Transverse colon (tissue), 4 donors: ENCODE measurements around the gene KNDC1. TPM values are rescaled to one million over a fixed set of nuclear protein-coding genes. Genes with fewer than 3 reads are reported as not detected.

Experiments
- DNase-seq: peaks from one replicate; pipeline ENCODE4 v3.0.0-alpha.2; 2019
- H3K27ac ChIP-seq, 4 donors: fragments of 200-600 bp; sonication (generic); 2 replicates each; pipeline ENCODE4 v1.5.1; 2016 to 2018; ENCODE audit warnings: inconsistent platforms in 4 of 4
- H3K27me3 ChIP-seq: fragments of 200-600 bp; sonication (generic); 2 replicates; pipeline ENCODE4 v1.5.1; 2017; ENCODE audit warnings: inconsistent platforms
- H3K36me3 ChIP-seq, 4 donors: fragments of 200-600 bp; sonication (generic); 2 replicates each; pipeline ENCODE4 v1.5.1; 2017 to 2019; ENCODE audit warnings: inconsistent platforms in 4 of 4
- H3K4me1 ChIP-seq, 4 donors: fragments of 200-600 bp; sonication (generic); 2 replicates each; pipeline ENCODE4 v1.5.1; 2017 to 2020; ENCODE audit warnings: inconsistent platforms in 4 of 4
- H3K4me3 ChIP-seq, 4 donors: fragments of 200-600 bp; sonication (generic); 1 replicate in 1 of 4; 2 replicates in 3 of 4; pipeline versions ENCODE4 v1.5.1 to v1.6.1; 2017 to 2019; ENCODE audit warnings: inconsistent platforms in 4 of 4
- H3K9me3 ChIP-seq, 2 donors: fragments of 200-600 bp; sonication (generic); 2 replicates each; pipeline ENCODE4 v1.5.1; 2017 to 2019; ENCODE audit warnings: inconsistent platforms in 2 of 2
- EP300 ChIP-seq: sonication (generic); formaldehyde crosslinking; IDR thresholded peaks from one replicate; pipeline ENCODE4 v1.6.1; 2017; ENCODE audit warnings: antibody characterized with exemption, low read depth
- POLR2A ChIP-seq: fragments of 450-650 bp; IDR thresholded peaks from one replicate; pipeline ENCODE4 v1.6.1; 2016; ENCODE audit warnings: antibody characterized with exemption, mild to moderate bottlenecking, moderate library complexity
- POLR2AphosphoS5 ChIP-seq, 3 donors: sonication (generic); formaldehyde crosslinking; IDR thresholded peaks; one replicate each; pipeline ENCODE4 v1.6.1; 2016; ENCODE audit warnings: antibody characterized with exemption in 3 of 3
- WGBS, 2 donors: methylation state at CpG; one replicate each; pipeline ENCODE4 v1.1.5; 2018; ENCODE audit warnings: low coverage in 1 of 2; 5-methylcytosine and 5-hydroxymethylcytosine counted together
- in situ Hi-C, 4 donors: fragments of 200-750 bp; cut with MboI; loops; one replicate each; pipeline versions ENCODE4 v1.15.0 to v1.15.1; 2017; ENCODE audit warnings: low sequenced_read_pairs in 3 of 4, low pct_ligation_motif_present in 1 of 4, low pct_unique_long_range_greater_than_20kb in 1 of 4
- intact Hi-C: fragments of 100-400 bp; cut with DNase I; formaldehyde crosslinking; loops from one replicate; pipeline ENCODE4 v1.15.1; 2023; ENCODE audit warnings: low total_unique reads
- total RNA-seq, 4 donors: library from RNA; depleted of rRNA; stranded (reverse); fragments of >200 nt; gene quantifications; one replicate each; pipeline ENCODE4 v1.1.0, GENCODE V29; 2016
- TF ChIP-seq, protein P1 (sequence below), 5 experiments: fragments of 200-600 bp in 3 of 5; fragments of 450-650 bp in 2 of 5; sonication (generic) in 3 of 5; IDR thresholded peaks; 1 replicate in 2 of 5; 2 replicates in 3 of 5; pipeline ENCODE4 v1.5.1; 2016 to 2017; ENCODE audit warnings: antibody characterized with exemption in 5 of 5, inconsistent platforms in 3 of 5, mild to moderate bottlenecking in 2 of 5, moderate library complexity in 1 of 5

The KNDC1 gene
- total RNA-seq, 4 donors from 2014 or later: 0.14 to 1.2 TPM; not detected in 2

DNA sequence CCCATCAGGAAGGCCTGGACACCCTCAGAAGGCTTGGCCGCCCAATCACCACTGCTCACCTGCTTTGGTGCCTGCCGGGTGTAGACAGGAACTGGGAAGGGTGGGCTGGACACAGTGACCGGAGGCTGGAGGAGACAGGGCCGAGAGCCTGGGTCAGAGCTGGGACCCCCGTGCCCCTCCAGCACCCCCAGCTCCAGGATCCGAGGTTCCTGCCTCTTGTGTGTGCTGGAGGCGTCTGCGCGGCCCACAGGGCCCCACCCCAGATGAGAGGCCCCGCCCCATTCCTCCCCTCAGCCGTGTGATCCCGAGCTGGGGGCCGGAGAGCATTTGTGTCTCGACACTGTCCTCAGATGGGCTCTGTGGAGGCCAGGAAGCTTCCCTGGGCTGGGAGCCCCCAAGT lies 107.3 kb downstream of the KNDC1 start:
- WGBS, 2 donors: 85% methylated on average over 14 of the region's 14 CpGs; no CpG with 5 or more reads in 1 of the 2 donors
- no peaks in the 10 kb centered on the region for H3K27me3 ChIP-seq
- no peak overlapping the region for H3K27ac ChIP-seq
- no peaks in the 10 kb centered on the region for H3K36me3 ChIP-seq
- H3K4me3 ChIP-seq: no peak overlapping the region
- H3K4me1 ChIP-seq: peaks cover 8 to 33% (median 17%) of the 10 kb centered on the region in 4 donors
- in situ Hi-C loops (loop anchor here in 1 of 4 donors (10.0 kb wide), 1 partner anchor 48 kb away; no protein-coding TSS in a partner anchor), intact Hi-C loops (no loop called here)
- no peak for TF ChIP-seq EP300
- no peak for TF ChIP-seq POLR2AphosphoS5 (IDR thresholded peaks at IDR 0.05)
- TF ChIP-seq, protein P1, sequence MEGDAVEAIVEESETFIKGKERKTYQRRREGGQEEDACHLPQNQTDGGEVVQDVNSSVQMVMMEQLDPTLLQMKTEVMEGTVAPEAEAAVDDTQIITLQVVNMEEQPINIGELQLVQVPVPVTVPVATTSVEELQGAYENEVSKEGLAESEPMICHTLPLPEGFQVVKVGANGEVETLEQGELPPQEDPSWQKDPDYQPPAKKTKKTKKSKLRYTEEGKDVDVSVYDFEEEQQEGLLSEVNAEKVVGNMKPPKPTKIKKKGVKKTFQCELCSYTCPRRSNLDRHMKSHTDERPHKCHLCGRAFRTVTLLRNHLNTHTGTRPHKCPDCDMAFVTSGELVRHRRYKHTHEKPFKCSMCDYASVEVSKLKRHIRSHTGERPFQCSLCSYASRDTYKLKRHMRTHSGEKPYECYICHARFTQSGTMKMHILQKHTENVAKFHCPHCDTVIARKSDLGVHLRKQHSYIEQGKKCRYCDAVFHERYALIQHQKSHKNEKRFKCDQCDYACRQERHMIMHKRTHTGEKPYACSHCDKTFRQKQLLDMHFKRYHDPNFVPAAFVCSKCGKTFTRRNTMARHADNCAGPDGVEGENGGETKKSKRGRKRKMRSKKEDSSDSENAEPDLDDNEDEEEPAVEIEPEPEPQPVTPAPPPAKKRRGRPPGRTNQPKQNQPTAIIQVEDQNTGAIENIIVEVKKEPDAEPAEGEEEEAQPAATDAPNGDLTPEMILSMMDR (IDR thresholded peaks at IDR 0.05): no peak
- no peak for TF ChIP-seq POLR2A
- H3K9me3 ChIP-seq: no peaks in the 10 kb centered on the region
- no peak for DNase-seq

DNA sequence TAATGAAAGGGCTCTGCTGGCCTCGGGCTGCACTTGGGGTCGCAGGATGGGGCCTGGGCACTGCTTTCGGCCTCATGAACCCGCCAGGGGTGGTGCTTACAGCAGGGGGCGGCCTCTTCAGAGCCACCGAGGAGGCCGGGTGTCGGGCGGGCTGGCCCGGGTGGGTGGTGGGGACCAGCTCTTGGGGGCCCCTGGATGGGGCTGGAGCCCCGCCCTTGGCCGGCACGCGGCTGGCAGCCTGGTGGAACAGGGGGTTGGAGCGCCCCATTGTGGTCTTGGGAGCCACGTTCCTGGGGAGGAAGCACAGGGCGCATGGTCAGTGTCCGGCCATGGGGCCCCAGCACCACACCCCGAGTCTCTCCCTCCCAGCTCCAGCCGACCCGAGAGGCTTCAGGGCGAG lies 107.8 kb downstream of the KNDC1 start:
- in situ Hi-C loops (loop anchor here in 1 of 4 donors (10.0 kb wide), 1 partner anchor 47 kb away; no protein-coding TSS in a partner anchor), intact Hi-C loops (no loop called here)
- peaks cover 2 to 27% (median 12%) of the 10 kb centered on the region in 4 donors for H3K4me1 ChIP-seq
- DNase-seq: no peak
- no peak overlapping the region for H3K4me3 ChIP-seq
- H3K27ac ChIP-seq: no peak overlapping the region
- WGBS, 2 donors: 91% methylated on average over 17 of the region's 22 CpGs; no CpG with 5 or more reads in 1 of the 2 donors
- no peaks in the 10 kb centered on the region for H3K36me3 ChIP-seq
- TF ChIP-seq, protein P1 (IDR thresholded peaks at IDR 0.05): no peak
- no peak for TF ChIP-seq POLR2AphosphoS5 (IDR thresholded peaks at IDR 0.05)
- TF ChIP-seq POLR2A: no peak
- no peak for TF ChIP-seq EP300
- no peaks in the 10 kb centered on the region for H3K9me3 ChIP-seq
- no peaks in the 10 kb centered on the region for H3K27me3 ChIP-seq

DNA sequence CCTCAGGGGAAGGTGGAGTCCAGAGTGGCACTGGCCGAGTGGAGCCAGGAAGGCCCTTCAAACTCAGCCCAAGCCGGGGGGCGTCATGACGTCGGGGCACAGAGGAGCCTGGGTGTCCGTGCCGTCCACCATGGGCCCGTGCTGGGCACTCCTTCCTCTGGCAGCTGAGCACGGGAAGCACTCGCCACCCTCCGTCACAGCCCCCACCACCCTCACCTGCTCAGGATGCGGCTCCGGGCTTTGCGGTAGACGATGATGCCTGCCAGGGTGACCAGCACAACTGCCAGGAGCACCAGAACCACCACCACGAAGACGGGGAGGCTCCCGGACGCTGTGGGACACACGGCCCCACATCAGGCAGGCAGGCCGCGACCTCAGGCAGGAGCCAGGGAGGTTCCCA lies 108.5 kb downstream of the KNDC1 start:
- Histone ChIP-seq H3K4me3 (no peak overlapping the region), H3K4me1 (peaks cover 0 to 20% (median 9%) of the 10 kb centered on the region in 4 donors), H3K27ac (no peak overlapping the region), H3K27me3 (no peaks in the 10 kb centered on the region), H3K9me3 (no peaks in the 10 kb centered on the region), H3K36me3 (no peaks in the 10 kb centered on the region)
- in situ Hi-C loops: loop anchor here in 1 of 4 donors (10.0 kb wide), 1 partner anchor 46 kb away; no protein-coding TSS in a partner anchor
- intact Hi-C loops: no loop called here
- no peak for TF ChIP-seq EP300
- TF ChIP-seq POLR2A: no peak
- TF ChIP-seq POLR2AphosphoS5 (IDR thresholded peaks at IDR 0.05): no peak
- TF ChIP-seq, protein P1 (IDR thresholded peaks at IDR 0.05): no peak
- WGBS, 2 donors: 87% methylated on average over 21 of the region's 22 CpGs; no CpG with 5 or more reads in 1 of the 2 donors
- no peak for DNase-seq

DNA sequence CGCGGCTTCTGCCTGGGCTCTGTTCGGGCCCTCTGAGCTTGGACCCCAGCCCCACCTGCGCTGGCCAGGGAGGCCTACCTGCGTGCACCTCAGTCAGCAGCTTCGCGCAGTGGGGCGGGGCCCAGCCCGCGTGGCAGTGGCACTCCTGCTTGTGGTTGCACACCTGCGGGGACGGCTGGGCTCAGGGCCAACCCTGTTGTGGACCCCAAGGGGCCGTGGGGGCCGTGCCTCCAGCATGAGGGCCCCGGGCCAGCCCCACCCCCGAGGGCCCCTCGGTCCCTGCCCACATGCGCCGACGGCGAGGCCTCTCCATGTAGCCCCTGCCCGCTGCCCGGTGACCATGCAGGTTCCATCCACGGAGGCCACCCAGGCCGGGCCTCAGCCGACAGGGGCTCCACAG lies 109.3 kb downstream of the KNDC1 start:
- WGBS, 2 donors: 79% methylated on average over 24 of the region's 26 CpGs; no CpG with 5 or more reads in 1 of the 2 donors
- Histone ChIP-seq H3K9me3 (no peaks in the 10 kb centered on the region), H3K4me1 (peaks cover 0 to 12% (median 4%) of the 10 kb centered on the region in 4 donors), H3K27ac (no peak overlapping the region), H3K27me3 (no peaks in the 10 kb centered on the region), H3K36me3 (no peaks in the 10 kb centered on the region), H3K4me3 (no peak overlapping the region)
- TF ChIP-seq EP300: no peak
- TF ChIP-seq, protein P1 (IDR thresholded peaks at IDR 0.05): no peak
- no peak for TF ChIP-seq POLR2A
- no peak for TF ChIP-seq POLR2AphosphoS5 (IDR thresholded peaks at IDR 0.05)
- in situ Hi-C loops (loop anchor here in 1 of 4 donors (10.0 kb wide), 1 partner anchor 45 kb away; no protein-coding TSS in a partner anchor), intact Hi-C loops (no loop called here)
- no peak for DNase-seq
